Suprapubic skin (tissue), 3 donors: ENCODE data around the gene DTNB.

Experiments used
- CTCF ChIP-seq, 2 donors: fragments of 200-600 bp in 1 of 2; fragments of 450-650 bp in 1 of 2; sonication (generic) in 1 of 2; IDR thresholded peaks; one replicate each; pipeline ENCODE4 v1.5.1; 2016 to 2019; ENCODE audit warnings: antibody characterized with exemption in 2 of 2, mild to moderate bottlenecking in 1 of 2, moderate library complexity in 1 of 2
- POLR2AphosphoS5 ChIP-seq, 3 donors: sonication (generic); formaldehyde crosslinking; IDR thresholded peaks; one replicate each; pipeline ENCODE4 v1.6.1; 2017; ENCODE audit warnings: antibody characterized with exemption in 3 of 3

GRCh38 chr2:25650256-25650655 lies 23.1 kb downstream of the DTNB start:
- TF ChIP-seq POLR2AphosphoS5 (IDR thresholded peaks at IDR 0.05) (no peak), CTCF (IDR thresholded peaks at IDR 0.05) (no peak)
